NT2/D1 (cell line): ENCODE results near the gene RIN1.

Experiments used
- YY1 ChIP-seq: IDR thresholded peaks from 2 replicates; pipeline ENCODE4 v1.6.1; 2011; ENCODE audit not compliant: insufficient read length, insufficient read depth
- ZNF274 ChIP-seq: IDR thresholded peaks from 2 replicates; pipeline ENCODE4 v1.6.1; 2011; ENCODE audit warnings: mild to moderate bottlenecking, low read depth, low read length

DNA sequence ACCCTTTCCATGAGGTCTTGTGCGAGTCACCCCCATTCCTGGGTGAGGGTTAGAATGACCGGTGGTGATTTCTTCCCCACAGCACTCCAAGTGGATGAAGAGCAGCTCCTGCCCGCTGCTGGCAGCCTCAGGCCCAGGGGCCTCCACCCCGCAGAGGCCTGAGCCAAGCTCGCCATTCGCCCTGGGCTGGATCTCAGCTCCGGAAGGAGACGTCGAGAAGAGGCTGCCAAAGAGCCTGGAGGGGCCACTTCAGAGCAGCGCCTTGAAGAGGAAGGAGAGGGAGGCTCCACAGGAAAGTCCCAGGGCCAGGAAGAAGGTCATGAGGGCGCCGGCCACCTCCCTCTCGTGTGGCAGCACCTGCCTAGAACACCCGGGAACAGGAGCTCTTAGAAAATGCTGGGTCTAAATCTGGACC is 27.0 kb upstream of the RIN1 start:
- TF ChIP-seq YY1 (no peak), ZNF274 (no peak)
